SU-DHL-6 (cell line): ENCODE measurements around the gene ACAD10.

Experiments used
- H2AFZ ChIP-seq: fragments of 200-600 bp; sonication (generic); 2 replicates; pipeline ENCODE4 v1.6.1; 2014; ENCODE audit warnings: low read depth, mild to moderate bottlenecking, moderate library complexity, mixed read lengths, antibody characterized with exemption, low read length; ENCODE audit not compliant: severe bottlenecking
- H3F3A ChIP-seq: fragments of 200-600 bp; shearing (Covaris generic); 2 replicates; pipeline ENCODE4 v1.6.0; 2016; ENCODE audit warnings: antibody characterized with exemption, mild to moderate bottlenecking; ENCODE audit not compliant: insufficient read depth
- H3K27ac ChIP-seq: fragments of 200-600 bp; sonication (generic); 2 replicates; pipeline ENCODE4 v1.5.1; 2016; ENCODE audit warnings: low read depth, mild to moderate bottlenecking, low read length, moderate library complexity, mixed read lengths
- H3K27me3 ChIP-seq: fragments of 200-600 bp; sonication (generic), shearing (Covaris generic); 2 replicates; pipeline ENCODE4 v1.6.0; 2014; ENCODE audit warnings: mild to moderate bottlenecking, low read length
- H3K36me3 ChIP-seq: fragments of 200-600 bp; sonication (generic); 2 replicates; pipeline ENCODE4 v1.6.1; 2014; ENCODE audit warnings: mild to moderate bottlenecking, low read length, mixed read lengths
- H3K4me2 ChIP-seq: fragments of 300-600, 200-600 bp; shearing (Covaris generic), sonication (generic); 2 replicates; pipeline ENCODE4 v1.6.0; 2014; ENCODE audit warnings: low read length, low read depth, mild to moderate bottlenecking; ENCODE audit not compliant: poor library complexity, severe bottlenecking
- H3K4me3 ChIP-seq: fragments of 200-600 bp; sonication (generic); 2 replicates; pipeline ENCODE4 v1.5.1; 2014; ENCODE audit warnings: antibody characterized with exemption, low read length, mild to moderate bottlenecking, mixed read lengths; ENCODE audit not compliant: insufficient read depth, poor library complexity, severe bottlenecking
- H3K79me2 ChIP-seq: fragments of 200-600 bp; sonication (generic); 2 replicates; pipeline ENCODE4 v1.6.1; 2014; ENCODE audit warnings: mild to moderate bottlenecking, low read length, moderate library complexity; ENCODE audit not compliant: insufficient read depth
- H3K9ac ChIP-seq: fragments of 200-600 bp; sonication (generic); 2 replicates; pipeline ENCODE4 v1.7.0; 2014; ENCODE audit warnings: mild to moderate bottlenecking, low read length
- H3K9me2 ChIP-seq: fragments of 200-600 bp; sonication (generic); replicated peaks from 2 replicates; pipeline ENCODE4 v1.6.1; 2014; ENCODE audit warnings: low read length; ENCODE audit not compliant: insufficient read depth
- H3K9me3 ChIP-seq: fragments of 200-600 bp; sonication (generic); 2 replicates; pipeline ENCODE4 v1.6.1; 2014; ENCODE audit warnings: low read length, mixed read lengths; ENCODE audit not compliant: insufficient read depth
- H4K20me1 ChIP-seq: fragments of 200-600 bp; sonication (generic); 2 replicates; pipeline ENCODE4 v1.6.1; 2014; ENCODE audit warnings: low read depth, mild to moderate bottlenecking, antibody characterized with exemption, low read length, moderate library complexity, mixed read lengths
- EZH2phosphoT487 ChIP-seq: fragments of 200-600 bp; sonication (generic), shearing (Covaris generic); conservative IDR thresholded peaks from 2 replicates; pipeline ENCODE4 v1.6.1; 2018; ENCODE audit warnings: mild to moderate bottlenecking, antibody characterized with exemption, low read length, moderate library complexity, mixed read lengths
- TF ChIP-seq, protein P1 (sequence below): fragments of 200-600 bp; sonication (generic); IDR thresholded peaks from one replicate; pipeline ENCODE4 v1.5.1; 2017; ENCODE audit warnings: antibody characterized with exemption, mild to moderate bottlenecking, low read length, moderate library complexity; ENCODE audit not compliant: insufficient read depth, poor library complexity, severe bottlenecking

The ACAD10 gene

DNA sequence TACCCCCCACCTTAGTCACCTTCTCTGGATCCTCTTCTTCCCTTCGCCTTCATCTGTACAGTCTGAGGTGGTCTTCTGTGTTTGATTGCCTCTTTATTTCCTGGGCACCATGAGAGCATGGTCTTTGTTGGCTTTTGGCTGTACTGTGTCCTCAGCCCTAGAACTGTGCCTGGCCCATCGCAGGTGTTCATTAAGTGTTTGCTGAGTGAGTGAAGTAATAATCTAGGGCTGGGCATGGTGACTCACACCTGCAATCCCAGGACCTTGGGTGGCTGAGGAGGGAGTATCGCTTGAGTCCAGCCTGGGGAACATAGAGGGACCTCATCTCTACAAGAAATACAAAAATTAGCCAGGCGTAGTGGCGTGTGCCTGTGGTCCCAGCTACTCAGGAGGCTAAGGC is 94.8 kb downstream of the ACAD10 start:
- H3K27ac ChIP-seq: no peak overlapping the region
- H3K4me2 ChIP-seq: no peak overlapping the region
- no peaks in the 10 kb centered on the region for H3K9me3 ChIP-seq
- no peak overlapping the region for H2AFZ ChIP-seq
- H3K27me3 ChIP-seq: no peaks in the 10 kb centered on the region
- no peak for TF ChIP-seq EZH2phosphoT487
- TF ChIP-seq, protein P1, sequence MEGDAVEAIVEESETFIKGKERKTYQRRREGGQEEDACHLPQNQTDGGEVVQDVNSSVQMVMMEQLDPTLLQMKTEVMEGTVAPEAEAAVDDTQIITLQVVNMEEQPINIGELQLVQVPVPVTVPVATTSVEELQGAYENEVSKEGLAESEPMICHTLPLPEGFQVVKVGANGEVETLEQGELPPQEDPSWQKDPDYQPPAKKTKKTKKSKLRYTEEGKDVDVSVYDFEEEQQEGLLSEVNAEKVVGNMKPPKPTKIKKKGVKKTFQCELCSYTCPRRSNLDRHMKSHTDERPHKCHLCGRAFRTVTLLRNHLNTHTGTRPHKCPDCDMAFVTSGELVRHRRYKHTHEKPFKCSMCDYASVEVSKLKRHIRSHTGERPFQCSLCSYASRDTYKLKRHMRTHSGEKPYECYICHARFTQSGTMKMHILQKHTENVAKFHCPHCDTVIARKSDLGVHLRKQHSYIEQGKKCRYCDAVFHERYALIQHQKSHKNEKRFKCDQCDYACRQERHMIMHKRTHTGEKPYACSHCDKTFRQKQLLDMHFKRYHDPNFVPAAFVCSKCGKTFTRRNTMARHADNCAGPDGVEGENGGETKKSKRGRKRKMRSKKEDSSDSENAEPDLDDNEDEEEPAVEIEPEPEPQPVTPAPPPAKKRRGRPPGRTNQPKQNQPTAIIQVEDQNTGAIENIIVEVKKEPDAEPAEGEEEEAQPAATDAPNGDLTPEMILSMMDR: no peak
- H3K36me3 ChIP-seq: no peaks in the 10 kb centered on the region
- H3K9me2 ChIP-seq: no peaks in the 10 kb centered on the region
- no peak overlapping the region for H3K9ac ChIP-seq
- H3K4me3 ChIP-seq: no peak overlapping the region
- H3K79me2 ChIP-seq: no peaks in the 10 kb centered on the region
- no peaks in the 10 kb centered on the region for H4K20me1 ChIP-seq
- no peaks in the 10 kb centered on the region for H3F3A ChIP-seq

DNA sequence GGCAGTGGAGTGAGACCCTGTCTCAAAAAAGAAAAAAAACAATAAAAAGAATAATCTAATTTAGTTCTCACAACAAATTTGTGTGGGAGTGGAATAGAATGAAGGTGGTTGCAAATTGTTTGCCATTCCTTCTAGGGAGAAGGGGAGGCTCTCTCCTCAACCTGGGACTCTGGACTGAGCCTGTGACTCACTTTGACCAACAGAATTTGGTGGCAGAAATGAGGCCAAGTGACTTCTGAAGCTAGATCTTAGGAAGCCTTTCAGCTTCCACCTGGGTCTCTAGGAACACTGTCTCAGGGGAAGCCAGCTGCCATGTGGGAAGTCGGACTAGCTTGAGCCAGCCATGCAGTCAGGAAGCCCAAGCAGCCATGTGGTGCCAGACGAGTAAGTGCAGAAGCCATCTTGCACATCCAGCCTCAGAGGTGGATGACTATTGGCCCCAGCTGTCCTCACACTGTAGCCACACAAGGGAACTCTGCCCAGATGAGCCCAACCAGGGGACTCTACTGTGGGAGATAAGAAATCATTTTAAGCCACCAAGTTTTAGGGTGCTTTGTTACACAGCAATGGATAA is 95.3 kb downstream of the ACAD10 start:
- Histone ChIP-seq H2AFZ (no peak overlapping the region), H3K27me3 (no peaks in the 10 kb centered on the region), H3K9me2 (no peaks in the 10 kb centered on the region), H3K27ac (no peak overlapping the region), H3K36me3 (no peaks in the 10 kb centered on the region), H4K20me1 (no peaks in the 10 kb centered on the region), H3K9me3 (no peaks in the 10 kb centered on the region), H3K4me3 (no peak overlapping the region), H3K79me2 (no peaks in the 10 kb centered on the region), H3K4me2 (no peak overlapping the region), H3K9ac (no peak overlapping the region), H3F3A (no peaks in the 10 kb centered on the region)
- TF ChIP-seq, protein P1: no peak
- TF ChIP-seq EZH2phosphoT487: no peak

DNA sequence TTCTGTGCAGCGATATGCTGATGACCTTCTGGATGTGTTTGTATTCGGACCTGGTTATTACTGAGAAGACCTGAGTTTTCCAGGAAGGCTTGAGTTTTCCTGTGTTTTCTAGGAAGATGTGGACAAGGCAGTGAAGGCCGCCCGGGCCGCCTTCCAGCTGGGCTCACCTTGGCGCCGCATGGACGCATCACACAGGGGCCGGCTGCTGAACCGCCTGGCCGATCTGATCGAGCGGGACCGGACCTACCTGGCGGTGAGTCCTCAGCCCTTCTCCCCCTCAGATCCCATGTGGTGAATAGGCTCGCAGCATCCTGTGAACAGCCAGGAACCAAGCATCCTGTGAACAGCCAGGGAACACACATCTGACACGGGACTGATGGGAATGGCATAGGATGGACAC is 97.2 kb downstream of the ACAD10 start:
- Histone ChIP-seq H3K9me3 (no peaks in the 10 kb centered on the region), H3K36me3 (no peaks in the 10 kb centered on the region), H3K9me2 (no peaks in the 10 kb centered on the region), H3K4me2 (no peak overlapping the region), H3K4me3 (no peak overlapping the region), H3K27ac (no peak overlapping the region), H3K9ac (no peak overlapping the region), H4K20me1 (no peaks in the 10 kb centered on the region), H3K79me2 (no peaks in the 10 kb centered on the region), H3K27me3 (no peaks in the 10 kb centered on the region), H2AFZ (no peak overlapping the region), H3F3A (no peaks in the 10 kb centered on the region)
- TF ChIP-seq EZH2phosphoT487: no peak
- TF ChIP-seq, protein P1: no peak
